H1 (cell line): ENCODE measurements around the gene ZYX. TPM values are rescaled to one million over a fixed set of nuclear protein-coding genes. Genes with fewer than 3 reads are reported as not detected.

Experiments used
- CTCF ChIA-PET: fragments of 300-600 bp; sonication (Branson Sonifier 250); formaldehyde crosslinking; loops from one replicate; lab custom pipeline; 2021; ENCODE audit not compliant: partially characterized antibody; lab: Charles Lee
- POLR2A ChIA-PET: fragments of 300-600 bp; sonication (Branson Sonifier 250); formaldehyde crosslinking; loops from one replicate; lab custom pipeline; 2021; ENCODE audit warnings: inconsistent platforms; ENCODE audit not compliant: partially characterized antibody; lab: Charles Lee
- DNase-seq, 2 experiments: peaks; one replicate each; pipeline versions ENCODE4 v3.0.0 to v3.0.0-alpha.2; 2010 to 2022; ENCODE audit warnings: low spot score in 2 of 2, low read depth in 1 of 2, mixed read lengths in 1 of 2
- FAIRE-seq: peaks from 2 replicates; lab custom pipeline; 2011; peaks lifted over from hg19 to GRCh38; lab: Jason Lieb, UNC
- H2AFZ ChIP-seq: 2 replicates; pipeline ENCODE4 v1.8.1; 2012; ENCODE audit warnings: low read length, inconsistent platforms
- H2AK5ac ChIP-seq: 2 replicates; pipeline ENCODE4 v1.6.1; 2013; ENCODE audit warnings: low read depth, low read length
- H2BK120ac ChIP-seq: replicated peaks from 2 replicates; pipeline ENCODE3; 2013; ENCODE audit warnings: low read depth, low read length, inconsistent platforms
- H2BK12ac ChIP-seq: 2 replicates; pipeline ENCODE4 v1.6.1; 2013; ENCODE audit warnings: low read depth, low read length
- H2BK15ac ChIP-seq: 2 replicates; pipeline ENCODE4 v1.6.1; 2013; ENCODE audit warnings: low read length
- H2BK20ac ChIP-seq: 2 replicates; pipeline ENCODE4 v1.6.1; 2013; ENCODE audit warnings: low read length
- H2BK5ac ChIP-seq: 2 replicates; pipeline ENCODE4 v1.6.1; 2013; ENCODE audit warnings: low read depth, low read length
- H3K14ac ChIP-seq: 2 replicates; pipeline ENCODE4 v1.6.1; 2013; ENCODE audit warnings: inconsistent platforms; ENCODE audit not compliant: insufficient read length
- H3K18ac ChIP-seq: 2 replicates; pipeline ENCODE4 v1.6.1; 2013; ENCODE audit warnings: low read length; ENCODE audit errors: extremely low read depth
- H3K23ac ChIP-seq: 2 replicates; pipeline ENCODE4 v1.6.1; 2013; ENCODE audit warnings: inconsistent platforms; ENCODE audit not compliant: insufficient read length
- H3K23me2 ChIP-seq: 2 replicates; pipeline ENCODE4 v1.6.1; 2013; ENCODE audit warnings: low read depth, low read length
- H3K27ac ChIP-seq: 2 replicates; pipeline ENCODE4 v1.6.1; 2011; ENCODE audit warnings: low read depth, low read length, inconsistent platforms
- H3K27me3 ChIP-seq, 4 experiments: replicated peaks in 1 of 4; 1 replicate in 1 of 4; 2 replicates in 3 of 4; pipeline versions ENCODE4 v1.6.1 to v1.8.1; 2011 to 2013; ENCODE audit warnings: low read length in 3 of 4, mild to moderate bottlenecking in 3 of 4, inconsistent platforms in 2 of 4, mixed read lengths in 2 of 4, moderate library complexity in 1 of 4; ENCODE audit not compliant: control insufficient read depth in 3 of 4, insufficient read depth in 3 of 4; ENCODE audit errors: extremely low read depth in 1 of 4
- H3K36me3 ChIP-seq, 4 experiments: 2 replicates each; pipeline versions ENCODE4 v1.6.1 to v1.8.1; 2011 to 2013; ENCODE audit warnings: mild to moderate bottlenecking in 4 of 4, low read length in 3 of 4, moderate library complexity in 2 of 4, control low read depth in 1 of 4, inconsistent platforms in 1 of 4; ENCODE audit not compliant: insufficient read depth in 4 of 4, control insufficient read depth in 2 of 4
- H3K4ac ChIP-seq: replicated peaks from 2 replicates; pipeline ENCODE3; 2013; ENCODE audit warnings: low read length, low read depth, mixed read lengths, inconsistent platforms; ENCODE audit not compliant: insufficient read length
- H3K4me1 ChIP-seq, 4 experiments: replicated peaks in 1 of 4; 1 replicate in 1 of 4; 2 replicates in 3 of 4; pipeline versions ENCODE4 v1.6.1 to v1.8.1; 2011 to 2013; ENCODE audit warnings: low read length in 3 of 4, inconsistent platforms in 2 of 4, mixed read lengths in 1 of 4; ENCODE audit not compliant: insufficient read depth in 4 of 4, control insufficient read depth in 3 of 4
- H3K4me2 ChIP-seq, 2 experiments: 2 replicates each; pipeline versions ENCODE4 v1.6.1 to v1.8.1; 2011 to 2013; ENCODE audit warnings: low read depth in 2 of 2, low read length in 2 of 2, control low read depth in 1 of 2, inconsistent platforms in 1 of 2, mild to moderate bottlenecking in 1 of 2; ENCODE audit not compliant: insufficient read depth in 1 of 2
- H3K4me3 ChIP-seq, 4 experiments: fragments of 200-600, 300-600 bp in 1 of 4; sonication (generic), shearing (Covaris generic), sonication (Bioruptor Twin) in 1 of 4; 2 replicates each; pipeline versions ENCODE4 v1.5.1 to v1.8.1; 2011 to 2016; ENCODE audit warnings: low read length in 4 of 4, low read depth in 3 of 4, control low read depth in 2 of 4, inconsistent platforms in 2 of 4, mild to moderate bottlenecking in 2 of 4, mixed read lengths in 1 of 4, moderate library complexity in 1 of 4; ENCODE audit not compliant: insufficient read depth in 2 of 4; ENCODE audit errors: extremely low read depth in 1 of 4
- H3K56ac ChIP-seq: replicated peaks from 2 replicates; pipeline ENCODE3; 2013; ENCODE audit warnings: low read depth, mild to moderate bottlenecking, mixed read lengths, low read length, inconsistent platforms; ENCODE audit not compliant: insufficient read length
- H3K79me1 ChIP-seq: 2 replicates; pipeline ENCODE4 v1.6.1; 2013; ENCODE audit warnings: low read depth, low read length, control low read depth
- H3K79me2 ChIP-seq, 2 experiments: 2 replicates each; pipeline versions ENCODE4 v1.6.1 to v1.8.1; 2012 to 2013; ENCODE audit warnings: low read length in 2 of 2, mild to moderate bottlenecking in 2 of 2, inconsistent platforms in 1 of 2; ENCODE audit not compliant: insufficient read depth in 2 of 2, control insufficient read depth in 1 of 2
- H3K9ac ChIP-seq, 4 experiments: replicated peaks in 1 of 4; 1 replicate in 1 of 4; 2 replicates in 3 of 4; pipeline versions ENCODE4 v1.6.1 to v1.8.1; 2011 to 2013; ENCODE audit warnings: low read depth in 3 of 4, low read length in 3 of 4, control low read depth in 2 of 4, mild to moderate bottlenecking in 2 of 4, moderate library complexity in 2 of 4, inconsistent platforms in 1 of 4; ENCODE audit errors: extremely low read depth in 1 of 4
- H3K9me3 ChIP-seq, 2 experiments: 2 replicates each; pipeline versions ENCODE4 v1.6.1 to v1.8.1; 2012 to 2013; ENCODE audit warnings: mild to moderate bottlenecking in 2 of 2, moderate library complexity in 2 of 2, control low read depth in 1 of 2, inconsistent platforms in 1 of 2, low read depth in 1 of 2, low read length in 1 of 2, mixed read lengths in 1 of 2; ENCODE audit not compliant: insufficient read depth in 2 of 2
- H4K20me1 ChIP-seq, 2 experiments: replicated peaks in 1 of 2; 2 replicates each; pipeline versions ENCODE3 to v1.8.1; 2011 to 2013; ENCODE audit warnings: inconsistent platforms in 2 of 2, low read length in 2 of 2, mild to moderate bottlenecking in 1 of 2; ENCODE audit not compliant: insufficient read depth in 2 of 2, control insufficient read depth in 1 of 2
- H4K5ac ChIP-seq: 2 replicates; pipeline ENCODE4 v1.6.1; 2013; ENCODE audit warnings: low read length, low read depth, mixed read lengths, inconsistent platforms; ENCODE audit not compliant: insufficient read length
- H4K8ac ChIP-seq: 2 replicates; pipeline ENCODE4 v1.8.0; 2013; ENCODE audit warnings: mild to moderate bottlenecking, moderate library complexity, low read length, inconsistent platforms; ENCODE audit not compliant: insufficient read depth; ENCODE audit errors: extremely low read depth
- H4K91ac ChIP-seq: replicated peaks from 2 replicates; pipeline ENCODE3; 2013; ENCODE audit warnings: low read length, mixed read lengths, inconsistent platforms; ENCODE audit not compliant: insufficient read length
- KDM5A ChIP-seq: fragments of 200-600 bp; IDR thresholded peaks from 2 replicates; pipeline ENCODE4 v1.7.1; 2012; ENCODE audit warnings: mild to moderate bottlenecking, low read length, inconsistent platforms, mixed read lengths
- YY1 ChIP-seq: IDR thresholded peaks from 2 replicates; pipeline ENCODE4 v1.6.1; 2011; ENCODE audit warnings: low read depth, mild to moderate bottlenecking, low read length
- WGBS, 2 experiments: shearing (Covaris generic) in 1 of 2; methylation state at CpG; one replicate each; pipeline versions ENCODE4 v1.1.6 to v1.1.7; 2013 to 2015; ENCODE audit warnings: low lambda C conversion rate in 2 of 2, mixed read lengths in 2 of 2, inconsistent platforms in 1 of 2, low coverage in 1 of 2, missing lambda C conversion rate in 1 of 2; ENCODE audit not compliant: insufficient replicate concordance in 2 of 2, insufficient coverage in 1 of 2, insufficient read length in 1 of 2; ENCODE audit errors: extremely low coverage in 1 of 2, missing lambda C conversion rate in 1 of 2; 5-methylcytosine and 5-hydroxymethylcytosine counted together
- polyA plus RNA-seq, 7 experiments: library from polyadenylated mRNA; depleted of rRNA in 3 of 7; stranded (reverse) in 5 of 7; unstranded in 2 of 7; fragments of >200 nt in 5 of 7; fragments of 200-250 nt in 2 of 7; gene quantifications; 1 replicate in 5 of 7; 2 replicates in 1 of 7; 4 replicates in 1 of 7; pipeline versions ENCODE4 v1.2.1 to v1.2.3, GENCODE V29; 2011 to 2013; ENCODE audit warnings: missing spikeins in 2 of 7, mixed read lengths in 2 of 7
- total RNA-seq: library from RNA; stranded (reverse); fragmentation: NEBNext Ultra II Directional; extraction: Animal tissue kit (Norgen Biotek cat#: 25700); gene quantifications from 2 replicates; pipeline ENCODE4 v1.2.1, GENCODE V29; 2021

The ZYX gene
- total and polyA plus RNA-seq, 2 of the 8 experiments (the other 6 are each of a cell fraction or from before 2014, with no cell fraction given) = 40.6 to 159 TPM

DNA sequence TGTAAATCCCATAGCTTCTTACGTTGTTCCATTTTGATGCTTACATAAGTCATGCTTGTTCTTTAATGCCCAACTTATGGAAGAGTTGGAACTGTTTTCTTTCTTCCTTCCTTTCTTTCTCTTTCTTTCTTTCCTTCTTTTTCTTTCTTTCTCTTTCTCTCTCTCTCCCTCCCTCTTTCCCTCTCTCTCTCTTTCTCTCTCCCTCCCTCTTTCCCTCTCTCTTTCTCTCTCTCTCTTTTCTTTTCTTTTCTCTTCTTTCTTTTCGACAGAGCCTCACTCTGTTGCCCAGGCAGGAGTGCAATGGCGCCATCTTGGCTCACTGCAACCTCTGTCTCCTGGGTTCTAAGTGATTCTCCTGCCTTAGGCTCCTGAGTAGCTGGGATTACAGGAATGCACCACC lies 37.5 kb upstream of the ZYX start:
- peaks cover 0 to 3% (median 0%) of the 10 kb centered on the region in 4 experiments; a peak in 2 of 7 replicates for H3K27me3 ChIP-seq
- no peak overlapping the region for H3K18ac ChIP-seq
- H3K9me3 ChIP-seq = no peaks in the 10 kb centered on the region
- no peak overlapping the region for H4K91ac ChIP-seq
- 60% methylated on average over 3 of the region's 3 CpGs; no CpG with 5 or more reads in 1 of the 2 experiments for whole genome bisulfite sequencing, 2 experiments
- H2AK5ac ChIP-seq = no peak overlapping the region
- no peaks in the 10 kb centered on the region for H4K20me1 ChIP-seq
- DNase-seq (no peak), FAIRE-seq (no peak)
- no peak overlapping the region for H3K9ac ChIP-seq
- H3K4me3 ChIP-seq = no peak overlapping the region
- H3K14ac ChIP-seq = no peak overlapping the region
- H3K56ac ChIP-seq = no peak overlapping the region
- no peak overlapping the region for H2BK15ac ChIP-seq
- no peaks in the 10 kb centered on the region for H3K36me3 ChIP-seq
- TF ChIP-seq YY1 (peak; percentile 52; the same call in 1 of the 2 replicates), KDM5A (no peak)
- no peak overlapping the region for H3K27ac ChIP-seq
- no peak overlapping the region for H2BK5ac ChIP-seq
- H2BK20ac ChIP-seq = no peak overlapping the region
- no peaks in the 10 kb centered on the region; the same call in 1 of the 2 replicates for H3K23me2 ChIP-seq
- no peaks in the 10 kb centered on the region for H3K79me2 ChIP-seq
- H3K79me1 ChIP-seq = no peaks in the 10 kb centered on the region
- no peak overlapping the region for H3K4ac ChIP-seq
- H4K8ac ChIP-seq = no peak overlapping the region
- peaks cover 0 to 6% (median 3%) of the 10 kb centered on the region in 4 experiments; a peak in 3 of 7 replicates for H3K4me1 ChIP-seq
- H4K5ac ChIP-seq = no peak overlapping the region
- ChIA-PET CTCF (interaction anchor here (0.7 to 5.8 kb wide), 16 partner anchors 8 to 104 kb away, joined by 3 to 50 read pairs (median 5); partner anchors contain the start of genes CLCN1 and EPHA1), POLR2A (interaction anchor here (1.2 to 3.1 kb wide), 3 partner anchors 12 to 62 kb away, joined by 3 to 12 read pairs (median 4); partner anchors contain the start of gene ZYX)
- no peak overlapping the region for H2BK120ac ChIP-seq
- H3K4me2 ChIP-seq = no peak overlapping the region
- H3K23ac ChIP-seq = no peak overlapping the region
- H2AFZ ChIP-seq = no peak overlapping the region
- no peak overlapping the region for H2BK12ac ChIP-seq
